ENCODE measurements around the gene ACP5. TPM values are rescaled to one million over a fixed set of nuclear protein-coding genes. Genes with fewer than 3 reads are reported as not detected.

Gene ACP5
- not detected in 2 replicates for polyA plus RNA-seq
- polyA minus RNA-seq = not detected in 2 replicates

GRCh38 chr19:11577451-11578257 is at the start of gene ACP5:
Gene ACP5 (minus strand): TSS chr19:11577645. CDS start chr19:11577317, 328 bp downstream.
- H3F3A ChIP-seq (ENCODE audit: insufficient read depth, low read length, poor library complexity, severe bottlenecking) = no peaks in the 10 kb centered on the region
- H3K9ac ChIP-seq (ENCODE audit: low read length) = no peak within 1 kb of the TSS
- H2AFZ ChIP-seq (ENCODE audit: low read depth, low read length) = no peak within 1 kb of the TSS
- no peaks in the 10 kb centered on the region for H4K20me1 ChIP-seq (ENCODE audit: insufficient read depth)
- no peak within 1 kb of the TSS for H3K4me2 ChIP-seq (ENCODE audit: low read length)
- H3K27me3 ChIP-seq (ENCODE audit: insufficient read depth, low read depth, low read length) = no peaks in the 10 kb centered on the region
- no peak for TF ChIP-seq EP300 (conservative IDR thresholded peaks at IDR 0.05; ENCODE audit: poor library complexity, severe bottlenecking)
- TF ChIP-seq TAF1 (IDR thresholded peaks at IDR 0.05; ENCODE audit: low read depth) = no peak
- no peak for TF ChIP-seq SMC3 (conservative IDR thresholded peaks at IDR 0.05; ENCODE audit: poor library complexity)
- TF ChIP-seq POLR2AphosphoS5 (IDR thresholded peaks at IDR 0.05) = no peak
- TF ChIP-seq CTCF (IDR thresholded peaks at IDR 0.05; ENCODE audit: poor library complexity, severe bottlenecking) = no peak
- TF ChIP-seq RAD21 (conservative IDR thresholded peaks at IDR 0.05) = no peak
- TF ChIP-seq, protein P1, sequence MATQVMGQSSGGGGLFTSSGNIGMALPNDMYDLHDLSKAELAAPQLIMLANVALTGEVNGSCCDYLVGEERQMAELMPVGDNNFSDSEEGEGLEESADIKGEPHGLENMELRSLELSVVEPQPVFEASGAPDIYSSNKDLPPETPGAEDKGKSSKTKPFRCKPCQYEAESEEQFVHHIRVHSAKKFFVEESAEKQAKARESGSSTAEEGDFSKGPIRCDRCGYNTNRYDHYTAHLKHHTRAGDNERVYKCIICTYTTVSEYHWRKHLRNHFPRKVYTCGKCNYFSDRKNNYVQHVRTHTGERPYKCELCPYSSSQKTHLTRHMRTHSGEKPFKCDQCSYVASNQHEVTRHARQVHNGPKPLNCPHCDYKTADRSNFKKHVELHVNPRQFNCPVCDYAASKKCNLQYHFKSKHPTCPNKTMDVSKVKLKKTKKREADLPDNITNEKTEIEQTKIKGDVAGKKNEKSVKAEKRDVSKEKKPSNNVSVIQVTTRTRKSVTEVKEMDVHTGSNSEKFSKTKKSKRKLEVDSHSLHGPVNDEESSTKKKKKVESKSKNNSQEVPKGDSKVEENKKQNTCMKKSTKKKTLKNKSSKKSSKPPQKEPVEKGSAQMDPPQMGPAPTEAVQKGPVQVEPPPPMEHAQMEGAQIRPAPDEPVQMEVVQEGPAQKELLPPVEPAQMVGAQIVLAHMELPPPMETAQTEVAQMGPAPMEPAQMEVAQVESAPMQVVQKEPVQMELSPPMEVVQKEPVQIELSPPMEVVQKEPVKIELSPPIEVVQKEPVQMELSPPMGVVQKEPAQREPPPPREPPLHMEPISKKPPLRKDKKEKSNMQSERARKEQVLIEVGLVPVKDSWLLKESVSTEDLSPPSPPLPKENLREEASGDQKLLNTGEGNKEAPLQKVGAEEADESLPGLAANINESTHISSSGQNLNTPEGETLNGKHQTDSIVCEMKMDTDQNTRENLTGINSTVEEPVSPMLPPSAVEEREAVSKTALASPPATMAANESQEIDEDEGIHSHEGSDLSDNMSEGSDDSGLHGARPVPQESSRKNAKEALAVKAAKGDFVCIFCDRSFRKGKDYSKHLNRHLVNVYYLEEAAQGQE (IDR thresholded peaks at IDR 0.05; ENCODE audit: borderline replicate concordance) = no peak
- no peak for TF ChIP-seq MXI1 (conservative IDR thresholded peaks at IDR 0.05; ENCODE audit: poor library complexity, severe bottlenecking)
- TF ChIP-seq EZH2 (IDR thresholded peaks at IDR 0.05; ENCODE audit: borderline replicate concordance, insufficient read depth, low read length, poor library complexity, severe bottlenecking) = no peak
- no peak within 1 kb of the TSS for H3K4me3 ChIP-seq (ENCODE audit: low read length)
- no peak within 1 kb of the TSS for H3K27ac ChIP-seq (ENCODE audit: low read length)
- H3K36me3 ChIP-seq (ENCODE audit: insufficient read depth, low read length) = no peaks in the 10 kb centered on the region
- H3K9me2 ChIP-seq (ENCODE audit: insufficient read depth, low read length) = no peaks in the 10 kb centered on the region
- no peaks in the 10 kb centered on the region for H3K79me2 ChIP-seq (replicated peaks; ENCODE audit: insufficient read depth, low read length)
- no peaks in the 10 kb centered on the region for H3K9me3 ChIP-seq (ENCODE audit: low read length)

DNA sequence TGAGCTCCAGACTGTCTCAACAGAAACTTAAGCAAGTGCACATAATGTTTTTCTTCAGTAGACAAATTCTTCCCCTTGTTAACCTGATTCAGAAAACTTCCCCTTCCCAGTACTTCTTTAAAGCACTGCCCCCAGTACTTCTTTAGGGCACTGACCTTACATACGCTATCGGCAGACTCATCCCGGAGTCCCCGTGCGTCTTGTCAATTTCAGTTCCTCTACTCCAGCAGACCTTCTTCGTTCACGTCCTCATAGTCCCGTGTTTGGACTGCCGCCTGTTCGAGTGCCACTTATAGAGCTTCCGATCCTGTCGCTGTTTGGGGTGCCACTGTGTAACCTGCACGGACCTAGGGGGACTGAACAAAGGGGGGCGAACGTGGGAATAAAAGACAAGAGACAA is 48.8 kb upstream of the ACP5 start:
- Histone ChIP-seq H3K9me3 (ENCODE audit: low read length) (no peaks in the 10 kb centered on the region), H3K79me2 (replicated peaks; ENCODE audit: insufficient read depth, low read length) (no peaks in the 10 kb centered on the region), H3K36me3 (ENCODE audit: insufficient read depth, low read length) (no peaks in the 10 kb centered on the region), H3K27me3 (ENCODE audit: insufficient read depth, low read depth, low read length) (no peaks in the 10 kb centered on the region), H3F3A (ENCODE audit: insufficient read depth, low read length, poor library complexity, severe bottlenecking) (no peaks in the 10 kb centered on the region), H3K27ac (ENCODE audit: low read length) (no peak overlapping the region), H3K9ac (ENCODE audit: low read length) (no peak overlapping the region), H3K4me3 (ENCODE audit: low read length) (no peak overlapping the region), H4K20me1 (ENCODE audit: insufficient read depth) (no peaks in the 10 kb centered on the region), H3K9me2 (ENCODE audit: insufficient read depth, low read length) (no peaks in the 10 kb centered on the region), H3K4me2 (ENCODE audit: low read length) (no peak overlapping the region), H2AFZ (ENCODE audit: low read depth, low read length) (no peak overlapping the region)
- TF ChIP-seq RAD21 (conservative IDR thresholded peaks at IDR 0.05) (no peak), MXI1 (conservative IDR thresholded peaks at IDR 0.05; ENCODE audit: poor library complexity, severe bottlenecking) (no peak), EP300 (conservative IDR thresholded peaks at IDR 0.05; ENCODE audit: poor library complexity, severe bottlenecking) (no peak), CTCF (IDR thresholded peaks at IDR 0.05; ENCODE audit: poor library complexity, severe bottlenecking) (no peak), TAF1 (IDR thresholded peaks at IDR 0.05; ENCODE audit: low read depth) (no peak), EZH2 (IDR thresholded peaks at IDR 0.05; ENCODE audit: borderline replicate concordance, insufficient read depth, low read length, poor library complexity, severe bottlenecking) (no peak), SMC3 (conservative IDR thresholded peaks at IDR 0.05; ENCODE audit: poor library complexity) (no peak), POLR2AphosphoS5 (IDR thresholded peaks at IDR 0.05) (no peak)
- TF ChIP-seq, protein P1 (IDR thresholded peaks at IDR 0.05; ENCODE audit: borderline replicate concordance) = no peak
